Fibroblast of skin of right biceps (primary cell): ENCODE measurements around the gene DPH3.

Experiments used
- DNase-seq: peaks from one replicate; pipeline ENCODE4 v3.0.0-alpha.2; 2013

DPH3 gene

DNA sequence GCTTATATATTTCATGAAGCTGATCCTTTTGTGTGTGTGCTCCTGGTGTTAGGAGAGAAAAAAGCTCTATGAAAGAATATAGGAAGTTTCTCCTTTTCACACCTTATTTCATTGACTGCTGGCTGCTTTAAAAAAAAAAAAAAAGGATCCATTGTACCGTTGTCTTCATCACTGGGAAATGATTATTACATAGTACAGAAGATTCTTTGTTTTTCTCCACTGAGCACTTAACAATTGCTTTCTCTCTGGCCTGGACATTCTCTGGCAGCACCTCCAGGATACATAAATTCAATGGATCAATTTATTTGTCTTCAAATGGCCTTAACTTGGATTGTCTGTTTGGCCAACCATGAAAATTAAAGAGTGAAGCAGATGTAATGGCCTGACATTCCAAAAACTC, 37.2 kb downstream of the DPH3 start:
- no peak for DNase-seq

DNA sequence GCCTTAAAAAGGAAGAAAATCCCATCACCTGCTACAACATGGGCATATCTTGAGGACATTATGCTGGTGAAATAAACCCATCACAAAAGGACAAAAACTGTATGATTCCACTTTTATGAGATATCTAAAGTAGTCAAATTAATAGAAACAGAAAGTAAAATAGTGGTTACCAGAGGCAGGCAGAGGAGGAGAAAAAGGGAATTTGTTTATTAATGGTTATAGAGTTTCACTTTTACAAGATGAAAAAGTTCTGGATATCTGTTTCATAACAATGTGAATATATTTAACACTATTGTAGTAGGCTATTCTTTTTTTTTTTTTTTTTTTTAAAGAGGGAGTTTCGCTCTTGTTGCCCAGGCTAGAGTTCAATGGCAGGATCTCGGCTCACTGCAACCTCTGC, 40.4 kb downstream of the DPH3 start:
- no peak for DNase-seq

- DNase-seq: no peak
These were observed 42.2 kb downstream of the DPH3 start for GRCh38 chr3:16222547-16222946.

GRCh38 chr3:16221990-16222389, 42.8 kb downstream of the DPH3 start:
- DNase-seq: no peak

GRCh38 chr3:16219777-16220176, 45.0 kb downstream of the DPH3 start:
- no peak for DNase-seq

- DNase-seq: no peak
These were observed 48.3 kb downstream of the DPH3 start for GRCh38 chr3:16216373-16216935.

GRCh38 chr3:16214366-16214765, 50.4 kb downstream of the DPH3 start:
- no peak for DNase-seq

DNA sequence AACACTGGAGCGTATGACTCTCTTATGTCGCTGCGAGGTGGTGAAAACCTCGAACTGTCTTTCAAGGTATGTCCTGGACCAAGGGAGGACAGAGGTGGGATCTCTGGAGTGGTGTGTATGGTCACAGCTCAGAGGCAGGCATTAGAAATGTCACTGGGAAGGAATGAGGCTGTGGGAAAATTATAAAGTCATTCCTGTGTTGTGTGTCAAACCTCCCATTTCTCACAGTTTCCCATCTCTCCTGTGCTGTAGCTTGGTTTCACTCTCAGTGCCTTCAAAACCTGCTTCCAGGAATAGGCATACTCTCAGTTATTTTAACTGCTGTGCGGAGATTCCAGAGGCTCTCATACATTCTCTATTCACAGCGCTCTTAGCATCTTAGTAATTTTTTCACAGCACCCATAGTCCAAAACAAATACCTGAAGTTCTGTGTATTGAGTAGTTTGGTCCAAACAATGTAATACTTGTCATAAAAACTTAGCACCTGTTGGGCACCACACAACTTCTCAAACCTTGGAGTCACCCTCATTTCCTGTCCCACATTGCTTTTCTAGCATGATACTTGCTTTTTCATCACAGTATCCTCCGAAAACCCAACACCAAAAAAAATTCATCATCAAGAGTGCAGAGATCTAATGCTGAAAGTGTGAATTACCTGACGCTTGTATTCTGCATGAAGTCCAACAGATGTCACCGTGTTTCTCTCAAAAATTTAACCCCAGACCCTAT, 53.4 kb downstream of the DPH3 start:
- DNase-seq: peak; percentile 37
